Parathyroid adenoma (tissue), 2 donors: ENCODE results near the gene DNM3.

Experiments
- H2AFZ ChIP-seq: fragments of 300-600 bp; sonication (generic); one replicate; pipeline ENCODE4 v1.7.0; 2017; ENCODE audit warnings: antibody characterized with exemption, mild to moderate bottlenecking
- H3K27ac ChIP-seq: fragments of 300-600 bp; sonication (generic); one replicate; pipeline ENCODE4 v1.7.0; 2017
- H3K27me3 ChIP-seq: fragments of 300-600 bp; sonication (generic); one replicate; pipeline ENCODE4 v1.7.0; 2017; ENCODE audit warnings: low read length; ENCODE audit not compliant: control insufficient read depth, insufficient read depth
- H3K36me3 ChIP-seq: fragments of 300-600 bp; sonication (generic); one replicate; pipeline ENCODE4 v1.7.0; 2017; ENCODE audit warnings: low read length; ENCODE audit not compliant: control insufficient read depth, insufficient read depth
- H3K4me1 ChIP-seq: fragments of 300-600 bp; sonication (generic); one replicate; pipeline ENCODE4 v1.7.0; 2017; ENCODE audit warnings: control low read depth
- H3K4me2 ChIP-seq: fragments of 300-600 bp; sonication (generic); one replicate; pipeline ENCODE4 v1.7.0; 2017; ENCODE audit warnings: low read length
- H3K4me3 ChIP-seq: fragments of 300-600 bp; sonication (generic); one replicate; pipeline ENCODE4 v1.7.0; 2017; ENCODE audit warnings: low read depth, low read length
- H3K79me2 ChIP-seq: fragments of 300-600 bp; sonication (generic); one replicate; pipeline ENCODE4 v1.7.0; 2017; ENCODE audit warnings: control low read depth
- H3K9ac ChIP-seq: fragments of 300-600 bp; sonication (generic); one replicate; pipeline ENCODE4 v1.7.0; 2017; ENCODE audit warnings: mild to moderate bottlenecking
- H3K9me3 ChIP-seq: fragments of 300-600 bp; sonication (generic); one replicate; pipeline ENCODE4 v1.7.0; 2017; ENCODE audit warnings: low read length; ENCODE audit not compliant: control insufficient read depth
- CTCF ChIP-seq: fragments of 300-600 bp; sonication (generic); IDR thresholded peaks from one replicate; pipeline ENCODE4 v1.7.0; 2017; ENCODE audit warnings: antibody characterized with exemption, mild to moderate bottlenecking
- donor health status: primary hyperparathyroidism.

DNM3 gene

DNA sequence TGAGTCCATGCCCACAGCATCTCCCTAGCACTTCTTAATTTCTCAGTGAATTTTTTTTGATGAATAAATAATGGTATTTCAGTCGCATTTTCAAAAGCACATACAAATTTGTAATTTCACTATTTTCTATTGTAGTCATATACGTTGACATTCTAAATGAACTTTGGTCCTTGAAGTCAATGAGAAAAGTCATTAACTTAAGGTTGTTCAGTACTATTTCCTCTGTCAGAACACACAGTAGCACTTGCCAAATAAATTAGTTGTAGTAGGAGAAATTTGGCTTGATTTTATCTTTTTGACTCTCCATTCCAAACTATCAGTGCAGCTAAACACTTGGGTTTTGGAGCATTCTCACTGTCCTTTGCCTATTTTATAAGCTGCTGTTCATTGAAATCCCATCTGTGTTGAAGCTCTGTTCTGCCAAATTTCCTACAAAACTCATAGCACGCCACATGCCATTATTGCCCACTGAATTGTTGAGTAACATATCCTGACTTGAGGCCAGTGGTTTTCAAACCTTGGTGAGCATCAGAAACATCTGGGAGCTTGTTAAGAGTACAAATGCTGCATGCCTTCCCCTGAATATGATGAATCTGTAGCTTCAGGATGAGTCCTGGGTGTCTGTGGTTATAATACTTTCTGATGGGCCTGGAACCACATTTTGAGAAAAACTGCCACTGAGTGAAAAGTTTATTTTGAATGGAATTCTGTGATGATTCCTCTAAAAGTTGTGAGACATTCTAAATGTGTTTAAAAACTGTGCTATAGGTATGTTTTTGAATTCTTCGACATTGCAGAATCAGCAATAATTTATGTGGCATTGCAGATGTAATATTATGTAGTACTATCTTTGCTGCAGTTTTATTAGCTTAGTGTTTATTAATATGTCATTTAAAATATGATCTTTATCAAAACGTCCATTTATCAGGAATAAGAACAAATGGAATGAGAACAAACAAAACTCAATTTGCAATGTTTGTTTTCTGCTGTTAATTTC lies 78.9 kb downstream of the DNM3 start:
- Histone ChIP-seq H3K4me1 (no peaks in the 10 kb centered on the region), H3K79me2 (no peaks in the 10 kb centered on the region), H3K9me3 (no peaks in the 10 kb centered on the region), H3K36me3 (no peaks in the 10 kb centered on the region), H3K4me2 (no peak overlapping the region), H3K27ac (no peak overlapping the region), H2AFZ (no peak overlapping the region), H3K9ac (no peak overlapping the region), H3K27me3 (no peaks in the 10 kb centered on the region), H3K4me3 (no peak overlapping the region)
- no peak for TF ChIP-seq CTCF

DNA sequence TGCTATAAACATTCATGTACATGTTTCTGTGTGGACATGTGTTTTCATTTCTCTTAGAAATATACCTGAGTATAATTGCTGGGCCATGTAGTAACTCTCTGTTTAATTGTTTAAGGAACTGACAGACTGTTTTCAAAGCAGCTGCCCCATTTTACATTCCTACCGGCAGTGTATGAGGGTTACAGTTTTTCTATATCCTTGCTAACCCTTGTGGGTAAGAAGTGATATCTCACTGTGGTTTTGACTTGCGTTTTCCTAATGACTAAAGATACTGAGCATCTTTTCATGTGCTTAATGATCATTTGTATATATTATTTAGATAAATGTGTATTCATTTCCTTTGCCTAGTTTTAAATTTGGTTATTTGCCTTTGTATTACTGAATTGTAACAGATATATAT lies 81.7 kb downstream of the DNM3 start:
- no peaks in the 10 kb centered on the region for H3K36me3 ChIP-seq
- no peak for TF ChIP-seq CTCF
- H3K79me2 ChIP-seq, result no peaks in the 10 kb centered on the region
- H3K9me3 ChIP-seq, result no peaks in the 10 kb centered on the region
- no peak overlapping the region for H3K9ac ChIP-seq
- no peak overlapping the region for H3K27ac ChIP-seq
- H3K4me1 ChIP-seq, result no peaks in the 10 kb centered on the region
- no peak overlapping the region for H2AFZ ChIP-seq
- no peaks in the 10 kb centered on the region for H3K27me3 ChIP-seq
- no peak overlapping the region for H3K4me2 ChIP-seq
- H3K4me3 ChIP-seq, result no peak overlapping the region

DNA sequence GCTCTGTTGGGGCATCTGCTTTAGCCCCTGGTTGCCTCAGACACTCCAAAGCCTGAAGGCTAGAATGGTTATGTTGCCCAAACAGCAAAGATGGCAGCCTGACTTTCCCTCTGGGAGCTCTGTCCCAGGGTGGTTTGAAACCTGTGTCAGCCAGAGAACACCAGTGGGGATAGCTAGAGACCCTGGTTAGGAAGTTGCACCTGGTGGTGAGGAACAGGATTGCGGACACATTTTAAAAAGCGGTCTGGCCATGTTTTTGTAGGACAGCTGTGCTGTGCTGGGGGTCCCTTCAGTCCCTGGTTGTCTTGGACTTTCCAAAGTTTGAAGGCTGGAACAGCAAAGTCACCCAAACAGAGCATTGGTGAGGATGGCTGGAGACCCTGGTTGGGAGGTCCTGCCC lies 87.8 kb downstream of the DNM3 start:
- Histone ChIP-seq H3K36me3 (no peaks in the 10 kb centered on the region), H3K27ac (no peak overlapping the region), H3K4me2 (no peak overlapping the region), H3K4me3 (no peak overlapping the region), H3K9me3 (no peaks in the 10 kb centered on the region), H2AFZ (no peak overlapping the region), H3K4me1 (no peaks in the 10 kb centered on the region), H3K27me3 (no peaks in the 10 kb centered on the region), H3K9ac (no peak overlapping the region), H3K79me2 (no peaks in the 10 kb centered on the region)
- no peak for TF ChIP-seq CTCF

GRCh38 chr1:171931752-171932151 lies 90.5 kb downstream of the DNM3 start:
- no peaks in the 10 kb centered on the region for H3K4me1 ChIP-seq
- no peaks in the 10 kb centered on the region for H3K36me3 ChIP-seq
- no peak overlapping the region for H3K4me2 ChIP-seq
- no peaks in the 10 kb centered on the region for H3K79me2 ChIP-seq
- H2AFZ ChIP-seq, result no peak overlapping the region
- no peaks in the 10 kb centered on the region for H3K9me3 ChIP-seq
- H3K27me3 ChIP-seq, result no peaks in the 10 kb centered on the region
- H3K4me3 ChIP-seq, result no peak overlapping the region
- H3K9ac ChIP-seq, result no peak overlapping the region
- TF ChIP-seq CTCF, result no peak
- no peak overlapping the region for H3K27ac ChIP-seq

GRCh38 chr1:171934664-171935063 lies 93.4 kb downstream of the DNM3 start:
- H3K27ac ChIP-seq, result no peak overlapping the region
- no peaks in the 10 kb centered on the region for H3K79me2 ChIP-seq
- no peak overlapping the region for H2AFZ ChIP-seq
- H3K4me2 ChIP-seq, result no peak overlapping the region
- H3K4me3 ChIP-seq, result no peak overlapping the region
- no peak for TF ChIP-seq CTCF
- H3K36me3 ChIP-seq, result no peaks in the 10 kb centered on the region
- H3K9me3 ChIP-seq, result no peaks in the 10 kb centered on the region
- H3K4me1 ChIP-seq, result no peaks in the 10 kb centered on the region
- H3K9ac ChIP-seq, result no peak overlapping the region
- no peaks in the 10 kb centered on the region for H3K27me3 ChIP-seq
